GM12865 (cell line): ENCODE data around the gene RAPGEF5.

ENCODE experiments used
- DNase-seq: peaks from one replicate; pipeline ENCODE4 v3.0.0; 2010; ENCODE audit warnings: low read depth
- H3K4me3 ChIP-seq: 2 replicates; pipeline ENCODE4 v1.5.1; 2011; ENCODE audit warnings: mild to moderate bottlenecking, low read depth, low read length, control low read depth
- CTCF ChIP-seq: IDR thresholded peaks from 2 replicates; pipeline ENCODE4 v1.5.1; 2011; ENCODE audit warnings: low read length, control low read depth, low read depth, inconsistent platforms; ENCODE audit not compliant: insufficient read depth; ENCODE audit errors: missing control alignments

The RAPGEF5 gene

GRCh38 chr7:22128528-22128920, 228.4 kb downstream of the RAPGEF5 start:
- H3K4me3 ChIP-seq: no peak overlapping the region
- no peak for TF ChIP-seq CTCF
- no peak for DNase-seq

- TF ChIP-seq CTCF: no peak
- no peak for DNase-seq
- no peak overlapping the region for H3K4me3 ChIP-seq
These were observed 229.0 kb downstream of the RAPGEF5 start for GRCh38 chr7:22127835-22128527.

GRCh38 chr7:22125436-22125835, 231.5 kb downstream of the RAPGEF5 start:
- no peak overlapping the region for H3K4me3 ChIP-seq

GRCh38 chr7:22124941-22125340, 232.0 kb downstream of the RAPGEF5 start:
- no peak for TF ChIP-seq CTCF
- no peak for DNase-seq
- no peak overlapping the region for H3K4me3 ChIP-seq

More at GRCh38 chr7:22125436-22125835, 231.5 kb downstream of the RAPGEF5 start:
- DNase-seq: no peak
- TF ChIP-seq CTCF: no peak

GRCh38 chr7:22123139-22123538, 233.8 kb downstream of the RAPGEF5 start:
- TF ChIP-seq CTCF: no peak
- H3K4me3 ChIP-seq: no peak overlapping the region
- DNase-seq: no peak

- DNase-seq: no peak
- no peak overlapping the region for H3K4me3 ChIP-seq
- TF ChIP-seq CTCF: no peak
These were observed 235.1 kb downstream of the RAPGEF5 start for GRCh38 chr7:22121702-22122474.
